ENCODE measurements around the gene BATF3.
"Not testable (repeated sequence)": the region's sequence is repeated elsewhere in the genome, so short reads cannot be mapped to it uniquely, and the experiment has no call there.

Gene BATF3

GRCh38 chr1:212658250-212658649, 41.4 kb downstream of the BATF3 start:
- DNase-seq (ENCODE audit: low spot score) = not testable (repeated sequence)

GRCh38 chr1:212656730-212657129, 42.9 kb downstream of the BATF3 start:
- DNase-seq (ENCODE audit: low spot score) = no peak

GRCh38 chr1:212655668-212656440, 43.8 kb downstream of the BATF3 start:
- no peak for DNase-seq (ENCODE audit: low spot score)

GRCh38 chr1:212652609-212653008, 47.0 kb downstream of the BATF3 start:
- no peak for DNase-seq (ENCODE audit: low spot score)

- DNase-seq (ENCODE audit: low spot score) = no peak
These were observed 47.7 kb downstream of the BATF3 start for GRCh38 chr1:212651977-212652376.

GRCh38 chr1:212651521-212651920, 48.1 kb downstream of the BATF3 start:
- no peak for DNase-seq (ENCODE audit: low spot score)

GRCh38 chr1:212650228-212650627, 49.4 kb downstream of the BATF3 start:
- no peak for DNase-seq (ENCODE audit: low spot score)

GRCh38 chr1:212649020-212649419, 50.6 kb downstream of the BATF3 start:
- no peak for DNase-seq (ENCODE audit: low spot score)

- DNase-seq (ENCODE audit: low spot score) = no peak
These were observed 51.2 kb downstream of the BATF3 start for GRCh38 chr1:212648431-212648830.

GRCh38 chr1:212647004-212647403, 52.6 kb downstream of the BATF3 start:
- no peak for DNase-seq (ENCODE audit: low spot score)

GRCh38 chr1:212646588-212646987, 53.1 kb downstream of the BATF3 start:
- DNase-seq (ENCODE audit: low spot score) = no peak

GRCh38 chr1:212645546-212646543, 53.8 kb downstream of the BATF3 start:
- no peak for DNase-seq (ENCODE audit: low spot score)

- no peak for DNase-seq (ENCODE audit: low spot score)
These were observed 54.6 kb downstream of the BATF3 start for GRCh38 chr1:212644866-212645545.

GRCh38 chr1:212643877-212644276, 55.8 kb downstream of the BATF3 start:
- no peak for DNase-seq (ENCODE audit: low spot score)

- no peak for DNase-seq (ENCODE audit: low spot score)
These were observed 57.7 kb downstream of the BATF3 start for GRCh38 chr1:212641956-212642355.

GRCh38 chr1:212640223-212640878, 59.3 kb downstream of the BATF3 start:
- no peak for DNase-seq (ENCODE audit: low spot score)

GRCh38 chr1:212639524-212639923, 60.1 kb downstream of the BATF3 start:
- not testable (repeated sequence) for DNase-seq (ENCODE audit: low spot score)

GRCh38 chr1:212638492-212639151, 61.0 kb downstream of the BATF3 start:
- DNase-seq (ENCODE audit: low spot score) = no peak

GRCh38 chr1:212637902-212638301, 61.7 kb downstream of the BATF3 start:
- DNase-seq (ENCODE audit: low spot score) = no peak

Data from CD4-positive, alpha-beta T cell treated with Interleukin-6 at 100 ng/mL for 8 hours (primary cell).